ENCODE results near the gene GRPR. TPM values are rescaled to one million over a fixed set of nuclear protein-coding genes. Genes with fewer than 3 reads are reported as not detected.

The GRPR gene
- total RNA-seq, 4 donors from 2014 or later, result not detected

- H3K27me3 ChIP-seq, result no peaks in the 10 kb centered on the region
- H3K9me3 ChIP-seq, result no peaks in the 10 kb centered on the region
- TF ChIP-seq CTCF (IDR thresholded peaks at IDR 0.05), result no peak
- no peak for TF ChIP-seq POLR2A (IDR thresholded peaks at IDR 0.05)
- no peak for DNase-seq
- no peaks in the 10 kb centered on the region for H3K4me1 ChIP-seq
- no peak overlapping the region for H3K4me3 ChIP-seq
- H3K27ac ChIP-seq, result no peak overlapping the region
- no peaks in the 10 kb centered on the region for H3K36me3 ChIP-seq
Measured at GRCh38 chrX:16191605-16192004, 68.2 kb downstream of the GRPR start.

- Histone ChIP-seq H3K36me3 (no peaks in the 10 kb centered on the region), H3K27ac (no peak overlapping the region), H3K4me1 (no peaks in the 10 kb centered on the region), H3K4me3 (no peak overlapping the region), H3K9me3 (no peaks in the 10 kb centered on the region), H3K27me3 (no peaks in the 10 kb centered on the region)
- DNase-seq, result no peak
- TF ChIP-seq CTCF (IDR thresholded peaks at IDR 0.05) (no peak), POLR2A (IDR thresholded peaks at IDR 0.05) (no peak)
Measured at GRCh38 chrX:16196829-16197228, 73.5 kb downstream of the GRPR start.

- Histone ChIP-seq H3K4me1 (no peaks in the 10 kb centered on the region), H3K27me3 (no peaks in the 10 kb centered on the region), H3K36me3 (no peaks in the 10 kb centered on the region), H3K27ac (no peak overlapping the region), H3K4me3 (no peak overlapping the region), H3K9me3 (no peaks in the 10 kb centered on the region)
- no peak for DNase-seq
- no peak for TF ChIP-seq POLR2A (IDR thresholded peaks at IDR 0.05)
- no peak for TF ChIP-seq CTCF (IDR thresholded peaks at IDR 0.05)
Measured at GRCh38 chrX:16199343-16199742, 76.0 kb downstream of the GRPR start.

GRCh38 chrX:16202943-16203342 is 79.6 kb downstream of the GRPR start:
- DNase-seq, result no peak
- TF ChIP-seq CTCF (IDR thresholded peaks at IDR 0.05) (no peak), POLR2A (IDR thresholded peaks at IDR 0.05) (no peak)

More at GRCh38 chrX:16202943-16203342, 79.6 kb downstream of the GRPR start:
- Histone ChIP-seq H3K27me3 (no peaks in the 10 kb centered on the region), H3K27ac (no peak overlapping the region), H3K36me3 (no peaks in the 10 kb centered on the region), H3K4me3 (no peak overlapping the region), H3K9me3 (no peaks in the 10 kb centered on the region), H3K4me1 (no peaks in the 10 kb centered on the region)

Other genes starting within 250 kb of the GRPR start
- not detected for gene MAGEB17, start 43.9 kb downstream of the GRPR start, total RNA-seq

All from Peyer's patch (tissue), 4 donors.